ENCODE measurements around the gene MAGIX.
"Not testable (repeated sequence)": the region's sequence is repeated elsewhere in the genome, so short reads cannot be mapped to it uniquely, and the experiment has no call there.

MAGIX gene

DNA sequence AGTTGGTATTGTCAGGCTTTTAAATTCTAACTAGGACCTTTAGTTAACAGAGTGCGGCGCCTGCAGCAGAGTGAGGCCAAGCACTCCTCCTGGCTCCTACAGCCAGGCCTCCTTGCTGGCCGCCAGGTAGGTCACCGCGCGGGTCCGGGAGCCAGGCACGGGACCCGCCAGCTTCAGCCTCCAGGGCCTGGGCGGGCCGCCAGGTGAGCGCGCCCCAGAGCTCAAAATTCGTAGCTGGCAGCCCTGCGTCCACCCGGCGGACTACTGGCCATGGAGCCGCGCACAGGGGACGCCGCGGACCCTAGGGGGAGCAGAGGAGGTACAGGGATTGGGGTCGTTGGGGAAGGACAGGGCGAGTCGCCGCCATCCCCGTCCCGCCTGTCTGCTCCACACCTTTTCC lies at the start of gene MAGIX:
Gene MAGIX, plus strand, starts transcription at position 139 of the 400 bp plus-strand sequence. Its CDS starts 132 bp downstream, at position 271.
- no peak for DNase-seq (ENCODE audit: low read depth)

DNA sequence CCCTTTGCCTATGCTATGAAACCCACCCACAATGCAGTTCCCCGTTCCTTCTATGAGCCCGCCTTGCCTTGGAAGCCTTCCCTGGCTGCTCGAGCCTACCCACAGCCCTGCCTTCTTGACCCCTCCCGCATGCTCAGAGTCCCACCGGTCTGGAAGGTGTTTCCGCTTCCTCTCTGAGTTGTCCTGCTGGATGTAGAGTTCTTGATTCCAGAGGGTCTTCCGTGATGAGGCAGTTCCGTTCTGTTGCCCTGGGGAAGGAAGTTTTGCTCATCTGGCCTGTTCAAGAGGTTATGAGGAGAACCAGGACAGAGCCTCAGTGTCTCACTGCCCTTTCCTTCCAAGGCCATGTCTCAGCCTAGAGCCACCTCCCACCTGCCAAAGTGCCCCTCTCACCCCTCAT lies 46.5 kb upstream of the MAGIX start:
- no peak for DNase-seq (ENCODE audit: low read depth)

DNA sequence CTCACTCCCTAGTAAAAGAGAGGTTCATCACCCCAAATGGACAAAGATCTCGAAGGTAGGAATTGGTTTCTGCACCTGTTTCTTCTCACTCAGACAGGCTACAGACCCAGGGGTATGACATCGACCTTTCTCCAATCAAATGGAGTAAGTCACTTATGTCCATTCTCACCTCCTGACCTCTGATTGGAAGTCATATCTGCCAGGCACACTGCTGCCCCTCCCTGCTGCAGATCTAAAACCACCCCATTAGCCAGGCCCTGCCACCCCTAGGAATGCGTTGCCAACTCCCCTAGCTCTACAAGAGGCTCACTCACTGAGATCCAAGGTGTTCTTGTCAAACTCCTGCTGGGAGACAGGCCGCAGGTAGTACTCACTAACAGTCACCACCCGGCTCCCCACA lies 45.8 kb upstream of the MAGIX start:
- DNase-seq (ENCODE audit: low read depth) = no peak

DNA sequence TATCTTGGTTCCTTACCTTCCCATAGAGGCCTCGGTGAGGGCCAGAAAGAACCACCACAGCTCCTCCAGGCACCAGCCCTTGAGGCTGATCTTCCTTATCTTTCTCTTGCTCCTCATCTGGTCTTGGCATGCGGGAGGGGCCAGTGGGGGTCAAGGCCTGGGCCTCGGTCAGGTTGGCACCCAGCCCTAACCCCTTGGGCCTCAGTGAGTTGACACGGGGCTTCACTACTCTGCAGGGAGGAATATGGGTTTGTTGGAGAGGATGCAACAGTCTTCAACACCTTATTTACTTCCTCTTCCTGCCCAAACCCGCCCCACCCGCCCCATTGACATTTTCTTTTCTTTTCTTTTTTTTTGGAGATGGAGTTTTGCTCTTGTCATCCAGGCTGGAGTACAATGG lies 45.0 kb upstream of the MAGIX start:
- no peak for DNase-seq (ENCODE audit: low read depth)

DNA sequence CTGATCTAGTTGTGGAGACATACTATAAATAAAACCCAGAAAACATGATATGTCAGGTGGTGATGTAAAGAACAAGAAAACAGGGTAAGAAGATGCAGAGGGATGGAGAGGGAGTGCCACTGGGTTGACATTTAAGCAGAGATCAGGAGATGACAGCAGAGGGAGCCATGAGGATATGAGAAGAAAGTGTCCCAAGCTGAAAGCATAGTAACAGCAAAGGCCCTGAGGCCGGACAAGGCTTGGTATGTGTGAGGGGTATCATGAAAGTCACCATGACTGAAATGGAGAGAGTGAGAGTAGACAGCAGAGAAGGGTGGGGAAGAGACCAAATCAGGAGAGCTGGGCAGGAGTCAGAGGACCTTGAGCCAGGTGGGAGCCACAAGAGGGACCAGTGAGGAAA lies 42.5 kb upstream of the MAGIX start:
- DNase-seq (ENCODE audit: low read depth) = no peak

DNA sequence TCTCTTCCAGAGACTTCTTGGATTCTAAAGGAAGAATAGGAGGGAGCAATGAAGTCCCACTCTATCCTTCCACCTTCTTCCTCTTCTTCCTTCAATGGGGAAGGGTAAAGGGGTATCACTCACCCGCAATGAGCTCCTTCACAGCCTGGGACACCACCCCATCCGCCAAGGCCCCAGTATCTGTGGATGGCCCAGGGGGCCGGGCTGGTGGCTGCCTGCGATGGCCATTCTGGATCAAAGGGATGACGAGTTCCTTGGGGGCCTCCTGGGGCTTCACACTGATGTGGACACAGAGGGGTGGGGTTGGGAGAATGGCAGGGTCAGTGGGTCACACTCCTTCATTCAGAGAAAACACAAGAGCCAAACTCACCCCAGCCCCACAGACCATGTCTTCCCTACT lies 40.1 kb upstream of the MAGIX start:
- DNase-seq (ENCODE audit: low read depth) = no peak

DNA sequence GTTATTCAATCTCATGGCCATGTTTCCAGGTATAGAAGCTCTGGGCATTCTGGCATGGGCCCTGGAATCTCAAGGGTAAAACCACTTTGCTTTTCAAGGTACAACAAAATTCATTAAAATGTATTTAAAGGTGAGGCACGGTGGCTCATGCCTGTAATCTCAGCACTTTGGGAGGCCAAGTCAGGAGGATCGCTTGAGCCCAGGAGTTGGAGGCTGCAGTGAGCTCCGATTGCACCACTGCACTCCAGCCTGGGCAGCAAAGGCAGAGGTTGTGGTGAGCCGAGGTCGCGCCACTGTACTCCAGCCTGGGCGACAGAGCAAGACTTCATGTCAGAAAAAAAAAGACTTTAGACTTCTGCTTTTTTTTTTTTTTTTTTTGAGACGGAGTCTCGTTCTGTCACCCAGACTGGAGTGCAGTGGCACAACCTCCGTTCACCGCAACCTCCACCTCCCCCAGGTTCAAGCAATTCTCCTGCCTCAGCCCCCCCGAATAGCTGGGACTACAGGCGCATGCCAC lies 34.8 kb upstream of the MAGIX start:
- DNase-seq (ENCODE audit: low read depth) = not testable (repeated sequence)

DNA sequence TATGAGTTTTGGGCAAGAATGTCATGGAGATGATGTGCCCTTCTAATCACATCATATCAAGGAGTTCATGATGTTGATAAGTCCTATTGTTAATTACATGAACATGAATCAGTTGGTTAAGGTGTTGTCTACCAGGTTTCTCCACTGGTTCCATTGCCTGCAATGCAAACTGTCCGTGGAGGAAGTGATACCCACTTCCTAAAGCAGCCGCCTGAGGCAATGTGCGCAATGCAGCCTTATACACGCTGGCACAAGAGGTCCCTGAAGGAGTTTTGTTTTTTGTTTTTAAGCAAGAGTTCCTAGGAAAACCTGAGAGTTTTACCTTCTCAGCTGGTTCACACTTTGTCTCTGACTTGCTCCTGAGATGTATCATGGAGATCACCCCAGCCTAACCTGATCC lies 33.1 kb upstream of the MAGIX start:
- DNase-seq (ENCODE audit: low read depth) = no peak

DNA sequence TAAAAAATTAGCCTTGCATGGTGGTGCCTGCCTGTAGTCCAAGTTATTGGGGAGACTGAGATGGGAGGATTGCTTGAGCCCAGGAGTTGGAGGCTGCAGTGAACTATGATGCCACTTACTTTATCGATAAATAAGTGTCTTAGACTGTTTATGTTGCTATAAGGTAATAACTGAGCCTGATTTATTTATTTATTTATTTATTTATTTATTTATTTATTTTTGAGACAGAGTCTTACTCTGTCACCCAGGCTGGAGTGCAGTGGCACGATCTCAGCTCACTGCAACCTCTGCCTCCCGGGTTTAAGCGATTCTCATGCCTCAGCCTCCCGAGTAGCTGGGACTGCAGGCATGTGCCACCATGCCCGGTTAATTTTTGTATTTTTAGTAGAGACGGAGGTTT lies 30.3 kb upstream of the MAGIX start:
- not testable (repeated sequence) for DNase-seq (ENCODE audit: low read depth)

DNA sequence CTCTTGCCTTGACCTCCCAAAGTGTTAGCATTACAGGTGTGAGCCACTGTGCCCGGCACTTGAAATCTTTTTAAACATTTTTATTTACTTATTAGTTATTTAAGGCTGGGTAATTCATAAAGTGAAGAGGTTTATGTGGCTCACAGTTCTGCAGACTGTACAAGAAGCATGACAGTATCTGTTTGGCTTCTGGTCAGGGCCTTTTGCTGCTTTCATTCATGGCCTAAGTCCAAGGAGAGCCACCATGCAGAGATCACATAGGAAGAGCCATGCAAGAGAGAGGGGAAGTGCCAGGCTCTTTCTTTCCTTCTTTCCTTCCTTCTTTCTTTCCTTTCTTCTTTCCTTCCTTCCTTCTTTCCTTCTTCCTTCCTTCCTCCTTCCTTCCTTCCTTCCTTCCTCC lies 28.8 kb upstream of the MAGIX start:
- DNase-seq (ENCODE audit: low read depth) = no peak

DNA sequence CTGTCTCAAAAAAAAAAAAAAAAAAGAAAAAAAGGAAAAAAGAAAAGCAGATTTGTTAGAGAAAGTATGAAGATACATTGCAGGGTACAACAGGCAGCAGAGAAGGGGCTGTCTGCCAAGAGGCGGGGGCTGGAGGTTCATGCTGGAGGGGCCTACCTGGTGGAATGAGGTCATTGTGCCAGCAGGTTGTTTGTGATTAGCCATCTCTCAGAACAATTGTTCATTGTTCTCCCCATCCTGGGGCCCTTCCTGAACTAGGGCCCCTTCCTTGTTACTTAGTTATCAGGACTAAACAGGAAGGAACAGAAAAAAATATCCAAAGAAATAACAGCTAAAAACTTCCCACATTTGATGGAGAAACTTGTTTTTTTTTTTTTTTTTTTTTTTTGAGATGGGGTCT lies 25.1 kb upstream of the MAGIX start:
- no peak for DNase-seq (ENCODE audit: low read depth)

DNA sequence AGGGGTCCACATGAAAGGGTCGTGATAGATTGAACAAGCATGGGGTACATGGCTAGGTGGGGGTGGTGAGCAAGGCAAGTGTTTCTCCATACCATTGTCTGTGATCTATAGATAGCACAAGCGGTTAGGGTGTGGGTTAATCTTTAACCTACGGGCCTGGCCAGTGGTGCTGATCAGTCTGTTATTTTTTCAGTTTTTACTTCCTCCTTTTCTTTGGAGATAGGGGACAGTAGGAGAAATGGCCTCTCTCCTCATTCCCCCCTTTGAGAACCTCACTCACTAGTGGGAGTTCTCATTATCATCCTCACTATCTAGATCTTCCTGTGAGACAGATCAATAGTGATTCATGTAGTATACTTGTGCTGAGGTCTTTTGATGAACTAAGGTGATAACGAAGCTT lies 22.8 kb upstream of the MAGIX start:
- no peak for DNase-seq (ENCODE audit: low read depth)

DNA sequence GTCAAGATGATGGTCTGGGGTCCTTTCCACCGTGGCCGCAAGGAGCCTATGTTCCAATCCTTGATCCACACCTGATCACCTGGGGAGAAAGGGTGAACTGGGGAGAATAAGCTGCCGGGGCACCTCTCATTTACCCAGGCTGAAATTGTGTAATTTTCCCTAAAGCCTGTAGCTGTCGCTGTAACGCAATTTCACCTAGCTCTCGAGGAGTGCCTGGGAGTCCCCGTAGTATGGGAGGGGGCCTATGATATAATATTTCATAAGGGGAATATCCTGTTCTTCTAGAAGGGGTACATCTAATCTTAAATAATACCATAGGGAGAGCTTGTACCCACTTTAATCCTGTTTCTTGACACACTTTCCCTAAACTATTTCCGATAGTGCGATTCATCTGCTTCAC lies 20.3 kb upstream of the MAGIX start:
- not testable (repeated sequence) for DNase-seq (ENCODE audit: low read depth)

DNA sequence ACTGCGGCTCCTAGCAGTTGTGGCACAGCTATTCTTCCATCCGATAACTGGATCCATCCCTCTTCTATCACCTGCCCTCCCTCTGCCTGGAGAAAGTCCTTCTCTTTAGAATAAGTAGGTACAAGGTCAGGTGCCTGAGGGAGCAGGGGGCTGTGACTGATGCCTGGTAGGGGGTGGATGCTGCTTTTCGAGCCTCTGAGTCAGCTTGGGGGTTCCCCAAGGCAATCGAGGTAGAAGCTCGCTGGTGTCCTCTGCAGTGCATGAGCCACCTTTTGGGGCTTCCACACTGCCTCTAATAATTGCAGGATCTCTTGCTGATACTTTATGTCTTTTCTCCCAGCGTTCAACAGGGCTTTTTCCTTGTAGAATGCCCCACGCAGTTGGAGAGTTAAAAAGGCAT lies 19.4 kb upstream of the MAGIX start:
- not testable (repeated sequence) for DNase-seq (ENCODE audit: low read depth)

DNA sequence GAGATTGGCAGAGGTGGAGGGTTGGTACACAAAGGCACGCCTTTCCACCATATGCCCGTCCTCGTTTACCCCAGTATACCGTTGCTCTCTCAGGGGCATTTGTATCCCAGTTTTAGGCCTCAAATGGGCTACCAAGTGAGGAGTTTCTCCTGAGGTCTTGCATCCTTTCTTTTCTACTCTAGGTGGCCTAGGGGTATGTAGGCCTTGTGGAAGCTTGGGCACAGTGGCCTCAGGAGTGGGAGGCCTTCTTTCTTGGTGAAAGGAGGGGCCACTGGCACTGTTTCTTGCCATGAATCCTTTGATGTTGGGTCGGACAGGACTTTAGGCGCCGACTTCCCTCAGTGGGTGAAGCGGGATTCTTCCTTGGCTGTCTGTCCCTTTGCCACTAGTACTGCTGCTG lies 15.3 kb upstream of the MAGIX start:
- no peak for DNase-seq (ENCODE audit: low read depth)

DNA sequence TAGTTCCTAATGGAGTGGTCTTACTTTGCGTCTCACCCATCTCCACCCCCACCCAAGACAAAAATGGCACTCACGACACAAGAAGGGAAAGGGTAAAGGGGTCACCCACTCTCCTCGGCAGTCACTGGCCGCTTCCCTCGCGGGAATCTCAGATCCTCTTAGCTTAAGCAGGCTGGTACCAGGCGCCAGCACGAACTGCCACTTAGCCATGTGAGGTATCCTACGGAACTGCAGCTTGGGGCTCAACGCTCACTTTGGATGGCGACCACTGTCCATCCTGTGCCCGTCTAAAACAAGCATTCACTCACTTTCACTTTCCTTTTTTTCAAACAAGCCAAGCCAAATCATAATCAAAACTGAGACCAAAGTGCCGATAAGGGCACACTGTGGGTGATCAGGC lies 14.6 kb upstream of the MAGIX start:
- DNase-seq (ENCODE audit: low read depth) = no peak

DNA sequence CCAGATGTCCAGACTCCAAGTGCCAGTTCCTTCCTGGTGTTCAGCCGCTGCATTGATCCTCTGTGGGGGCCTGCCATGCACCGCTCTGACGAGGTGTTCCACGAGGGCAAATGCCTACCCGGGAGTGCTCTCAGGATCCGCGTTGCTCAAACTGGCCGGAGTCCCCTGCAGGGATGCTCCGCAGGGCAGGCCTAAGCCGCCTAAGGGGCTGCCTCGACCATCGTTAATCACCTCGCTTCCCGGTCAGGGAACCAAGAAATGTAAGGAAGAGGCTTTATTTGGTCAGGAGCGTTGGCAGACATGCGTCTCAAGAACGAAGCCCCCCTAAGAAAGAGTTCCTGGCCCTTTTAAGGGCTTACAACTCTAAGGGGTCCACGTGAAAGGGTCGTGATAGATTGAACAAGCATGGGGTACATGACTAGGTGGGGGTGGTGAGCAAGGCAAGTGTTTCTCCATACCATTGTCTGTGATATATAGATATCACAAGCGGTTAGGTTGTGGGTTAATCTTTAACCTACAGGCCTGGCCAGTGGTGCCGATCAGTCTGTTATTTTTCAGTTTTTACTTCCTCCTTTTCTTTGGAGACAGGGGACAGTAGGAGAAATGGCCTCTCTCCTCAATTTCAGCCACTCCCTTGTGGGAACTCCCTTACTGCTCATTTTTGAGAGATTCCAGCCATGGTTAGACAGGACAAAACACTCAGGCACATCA lies 14.0 kb upstream of the MAGIX start:
- DNase-seq (ENCODE audit: low read depth) = not testable (repeated sequence)

DNA sequence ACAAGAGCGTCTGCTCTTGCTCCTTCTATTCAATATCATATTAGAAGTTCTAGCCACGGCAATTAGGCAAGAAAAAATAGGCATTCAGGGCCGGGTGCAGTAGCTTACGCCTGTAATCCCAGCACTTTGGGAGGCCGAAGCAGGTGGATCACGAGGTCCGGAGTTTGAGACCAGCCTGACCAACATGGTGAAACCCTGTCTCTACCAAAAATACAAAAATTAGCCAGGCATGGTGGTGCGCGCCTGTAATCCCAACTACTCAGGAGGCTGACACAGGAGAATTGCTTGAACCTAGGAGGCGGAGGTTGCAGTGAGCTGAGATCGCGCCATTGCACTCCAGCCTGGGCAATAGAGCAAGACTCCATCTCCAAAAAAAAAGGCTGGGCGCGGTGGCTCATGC lies 13.3 kb upstream of the MAGIX start:
- DNase-seq (ENCODE audit: low read depth) = not testable (repeated sequence)

DNA sequence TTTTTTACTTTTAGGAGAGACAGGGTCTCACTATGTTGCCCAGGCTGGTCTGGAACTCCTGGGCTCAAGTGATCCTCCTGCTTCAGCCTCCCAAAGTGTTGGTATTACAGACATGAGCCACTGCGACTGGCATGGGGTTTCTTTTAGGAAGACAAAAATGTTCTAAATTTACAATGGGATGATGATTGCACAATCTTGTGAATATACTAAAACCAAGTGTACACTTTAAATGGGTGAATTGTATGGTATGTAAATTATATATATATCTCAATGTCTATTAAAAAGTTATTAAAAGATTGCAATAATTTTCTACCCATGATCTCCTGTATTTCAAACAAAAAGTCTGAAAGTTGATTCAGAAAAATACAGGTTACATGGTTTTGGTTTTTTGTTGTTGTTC lies 9.1 kb upstream of the MAGIX start:
- no peak for DNase-seq (ENCODE audit: low read depth)

DNA sequence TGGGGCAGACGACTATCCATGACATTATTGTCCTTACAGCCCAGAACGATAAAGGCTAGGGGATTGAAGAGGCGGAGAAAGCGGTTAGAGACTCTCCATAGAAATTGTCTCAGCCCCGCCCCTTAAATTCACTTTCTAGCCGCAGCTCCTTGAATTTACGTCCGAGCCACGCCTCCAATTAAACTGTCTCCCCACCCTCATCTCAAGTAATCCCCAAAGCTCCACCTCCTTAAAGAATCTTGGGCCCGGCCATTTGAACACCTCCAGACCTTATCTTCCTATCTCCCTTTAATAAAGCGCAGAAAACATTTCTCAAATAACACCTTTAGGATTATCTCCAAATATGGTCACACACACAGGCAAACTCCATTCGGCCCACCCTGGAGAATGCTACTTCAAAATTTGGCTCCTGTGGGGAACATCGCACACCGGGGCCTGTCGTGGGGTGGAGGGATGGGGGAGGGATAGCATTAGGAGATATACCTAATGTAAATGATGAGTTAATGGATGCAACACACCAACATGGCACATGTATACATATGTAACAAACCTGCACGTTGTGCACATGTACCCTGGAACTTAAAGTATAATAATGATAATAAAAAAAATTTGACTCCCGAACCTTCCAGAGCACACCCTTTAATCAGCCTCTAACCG lies 7.2 kb upstream of the MAGIX start:
- DNase-seq (ENCODE audit: low read depth) = no peak

DNA sequence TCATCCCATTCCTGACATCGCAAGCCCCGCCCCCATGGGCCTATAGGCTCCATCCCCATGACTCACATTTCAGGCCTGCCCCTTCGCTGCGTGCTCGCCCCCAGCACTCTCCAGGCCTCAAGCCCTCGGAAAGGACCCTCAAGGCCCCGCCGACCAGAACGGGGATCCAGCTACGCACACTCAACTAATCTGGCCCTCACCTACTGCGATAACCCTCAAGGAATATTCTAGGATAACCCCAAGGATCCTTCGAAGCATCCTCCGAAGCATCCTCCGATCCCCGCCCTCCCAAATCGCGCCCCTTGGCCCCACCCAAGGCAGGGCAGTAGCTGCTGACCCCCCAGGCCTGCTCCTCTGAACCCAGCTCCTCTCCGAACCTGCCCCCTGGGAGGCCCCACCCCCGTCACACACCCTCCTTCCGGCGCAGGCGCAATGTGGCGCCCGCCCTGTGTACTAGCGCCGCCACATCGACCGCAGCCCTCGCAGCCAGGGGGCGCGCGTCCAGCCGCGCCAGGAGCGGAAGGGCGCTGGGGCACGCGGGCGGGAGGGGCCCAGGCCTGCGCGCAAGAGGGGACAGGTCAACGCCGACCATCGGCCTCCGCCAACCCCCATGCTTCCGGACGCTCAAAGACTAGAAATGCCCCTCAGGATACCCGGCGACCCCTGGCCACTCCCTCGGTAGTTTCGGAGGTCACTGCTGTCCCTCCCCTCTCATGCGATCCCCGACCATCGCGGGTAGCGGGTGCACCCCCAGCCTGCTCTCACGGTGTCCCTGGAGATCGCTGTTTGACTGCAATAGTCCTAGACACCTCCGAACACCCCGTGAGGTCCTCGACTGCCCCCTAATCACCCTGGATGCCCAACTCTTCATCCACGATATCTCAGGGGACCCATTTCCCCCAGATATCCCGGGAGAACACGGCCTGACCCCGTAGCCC lies 6.4 kb upstream of the MAGIX start:
- peak; percentile 80 for DNase-seq (ENCODE audit: low read depth)

DNA sequence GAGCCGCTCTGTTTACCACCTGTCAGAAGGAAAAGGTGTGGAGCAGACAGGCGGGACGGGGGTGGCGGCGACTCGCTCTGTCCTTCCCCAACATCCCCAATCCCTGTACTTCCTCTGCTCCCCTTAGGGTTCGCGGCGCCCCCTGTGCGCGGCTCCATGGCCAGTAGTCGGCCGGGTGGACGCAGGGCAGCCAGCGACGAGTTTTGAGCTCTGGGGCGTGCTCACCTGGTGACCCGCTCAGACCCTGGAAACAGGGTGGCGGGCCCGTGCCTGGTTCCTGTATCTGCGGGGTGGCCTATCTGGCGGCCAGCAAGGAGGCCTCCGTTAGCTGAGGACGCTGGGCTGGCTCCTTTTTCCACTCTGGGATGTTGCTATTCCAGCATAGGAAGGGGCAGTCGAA lies 5.4 kb upstream of the MAGIX start:
- no peak for DNase-seq (ENCODE audit: low read depth)

DNA sequence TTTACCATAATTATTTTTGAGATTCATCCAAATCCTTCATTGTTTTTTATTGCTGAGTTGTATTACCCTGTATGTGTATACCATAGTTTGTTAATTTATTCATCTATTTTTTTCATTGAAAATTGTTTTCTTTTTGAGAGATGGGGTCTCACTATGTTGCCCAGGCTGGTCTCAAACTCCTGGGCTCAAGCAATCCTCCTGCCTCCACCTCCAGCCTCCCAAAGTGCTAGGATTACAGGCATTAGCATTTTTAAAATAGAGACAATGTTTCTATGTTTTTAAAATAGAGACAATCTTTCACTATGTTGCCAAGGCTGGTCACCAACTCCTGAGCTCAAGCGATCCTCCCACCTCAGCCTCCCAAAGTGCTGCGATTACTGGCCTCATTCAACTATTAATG lies 1.6 kb upstream of the MAGIX start:
- DNase-seq (ENCODE audit: low read depth) = no peak

Data from activated T-cell treated with anti-CD3 and anti-CD28 coated beads for 1 hour (primary cell).